Fibroblast of upper back skin (primary cell): Measurements from ENCODE around the gene FOLR1.
"Not testable (repeated sequence)": the region's sequence is repeated elsewhere in the genome, so short reads cannot be mapped to it uniquely, and the experiment has no call there.

Source experiments
- DNase-seq: peaks from one replicate; pipeline ENCODE4 v3.0.0-alpha.2; 2013

The FOLR1 gene

DNA sequence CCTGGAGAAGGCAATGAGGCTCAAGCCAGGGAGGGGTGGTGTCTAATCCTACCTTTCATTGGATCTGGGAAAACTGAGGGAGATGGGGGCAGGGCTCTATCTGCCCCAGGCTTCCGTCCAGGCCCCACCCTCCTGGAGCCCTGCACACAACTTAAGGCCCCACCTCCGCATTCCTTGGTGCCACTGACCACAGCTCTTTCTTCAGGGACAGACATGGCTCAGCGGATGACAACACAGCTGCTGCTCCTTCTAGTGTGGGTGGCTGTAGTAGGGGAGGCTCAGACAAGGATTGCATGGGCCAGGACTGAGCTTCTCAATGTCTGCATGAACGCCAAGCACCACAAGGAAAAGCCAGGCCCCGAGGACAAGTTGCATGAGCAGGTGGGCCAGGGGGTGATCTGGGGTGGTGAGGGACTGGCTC is at the start of gene FOLR1:
Gene FOLR1, plus strand, starts transcription at position 180 of the 421 bp plus-strand sequence. Its CDS starts 34 bp downstream, at position 214.
- no peak for DNase-seq

DNA sequence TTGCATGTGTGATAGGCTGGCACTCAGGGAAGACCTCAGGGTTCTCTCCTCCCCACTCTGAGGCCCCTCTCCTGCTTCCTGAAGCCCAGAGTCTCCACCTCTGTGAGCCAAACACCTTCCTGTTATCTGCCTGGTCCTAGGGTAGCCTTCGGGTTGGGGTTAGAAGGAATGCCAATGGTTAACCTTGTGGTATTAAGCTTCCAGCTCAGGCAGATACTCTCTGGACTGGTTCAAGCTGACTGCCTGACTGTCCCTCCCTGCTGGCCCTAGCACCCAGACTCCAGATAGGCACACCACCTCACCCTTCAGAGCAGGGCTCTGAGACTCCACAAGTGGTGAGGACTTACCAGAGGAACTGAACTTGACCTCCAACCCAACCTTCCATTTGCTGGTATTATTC is 49.4 kb upstream of the FOLR1 start:
- DNase-seq: not testable (repeated sequence)

DNA sequence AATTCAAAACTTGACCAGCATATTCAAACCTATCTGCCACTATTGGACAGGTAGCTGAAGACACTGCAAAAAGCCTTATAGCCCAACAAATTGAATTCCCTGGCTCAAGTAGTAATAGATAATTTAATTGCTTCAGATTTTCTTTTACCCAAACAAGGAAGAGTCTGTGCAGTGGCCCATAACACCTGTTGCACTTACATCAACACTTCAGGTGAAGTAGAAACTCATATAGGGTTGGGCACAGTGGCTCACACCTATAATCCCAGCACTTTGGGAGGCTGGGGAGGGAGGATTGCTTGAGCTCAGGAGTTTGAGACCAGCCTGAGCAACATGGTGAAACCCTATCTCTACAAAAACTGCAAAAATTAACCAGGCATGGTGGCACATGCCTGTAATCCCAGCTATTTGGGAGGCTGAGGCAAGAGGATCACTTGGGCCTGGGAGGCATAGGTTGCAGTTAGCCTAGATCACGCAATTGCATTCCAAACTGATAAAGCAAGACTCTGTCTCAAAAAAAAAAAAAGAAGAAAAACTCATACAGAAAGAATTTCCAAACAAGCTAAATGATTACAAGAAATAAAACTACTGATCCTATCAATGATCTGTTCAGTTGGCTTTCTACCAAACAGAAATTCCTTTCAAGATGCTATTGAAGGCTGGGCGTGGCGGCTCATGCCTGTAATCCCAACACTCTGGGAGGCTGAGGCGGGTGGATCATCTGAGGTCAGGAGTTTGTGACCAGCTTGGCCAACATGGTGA is 47.0 kb upstream of the FOLR1 start:
- peak; percentile 82 for DNase-seq

DNA sequence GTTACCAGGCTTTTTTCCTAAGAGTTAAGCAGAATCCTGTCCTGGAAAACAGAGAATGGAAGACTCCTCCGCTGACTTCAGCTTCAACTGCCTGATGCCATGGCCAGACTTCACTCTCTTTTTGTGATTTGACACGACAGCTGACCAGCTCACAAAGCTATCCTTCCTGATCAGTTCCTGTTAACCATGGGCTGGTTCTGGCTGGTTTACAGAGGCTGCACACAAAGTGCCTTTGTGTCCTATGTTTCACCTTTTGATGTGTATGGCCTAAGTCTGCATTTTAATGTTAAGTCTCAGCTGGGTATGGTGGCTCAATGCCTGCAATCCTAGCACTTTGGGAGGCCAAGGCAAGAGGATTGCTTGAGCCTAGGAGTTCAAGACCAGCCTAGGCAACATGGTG is 45.3 kb upstream of the FOLR1 start:
- DNase-seq: no peak

DNA sequence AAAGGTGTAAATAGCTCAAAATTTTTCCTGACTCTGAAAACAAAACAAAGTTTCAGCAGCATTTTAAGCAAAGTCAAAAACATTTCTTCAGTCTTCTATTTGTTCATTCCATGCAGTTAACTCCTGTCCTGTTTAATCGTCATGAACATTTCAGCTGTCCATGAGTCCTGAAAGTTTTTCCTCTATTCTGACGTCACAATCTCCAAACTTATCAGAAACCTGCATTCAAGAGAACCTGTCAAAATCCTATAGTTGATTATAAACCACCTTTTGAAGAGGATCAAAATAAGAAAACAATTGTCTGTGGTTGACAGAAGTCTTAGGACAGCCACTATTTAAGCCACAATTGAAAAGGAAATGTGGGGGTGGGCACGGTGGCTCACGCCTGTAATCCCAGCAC is 41.1 kb upstream of the FOLR1 start:
- DNase-seq: no peak

DNA sequence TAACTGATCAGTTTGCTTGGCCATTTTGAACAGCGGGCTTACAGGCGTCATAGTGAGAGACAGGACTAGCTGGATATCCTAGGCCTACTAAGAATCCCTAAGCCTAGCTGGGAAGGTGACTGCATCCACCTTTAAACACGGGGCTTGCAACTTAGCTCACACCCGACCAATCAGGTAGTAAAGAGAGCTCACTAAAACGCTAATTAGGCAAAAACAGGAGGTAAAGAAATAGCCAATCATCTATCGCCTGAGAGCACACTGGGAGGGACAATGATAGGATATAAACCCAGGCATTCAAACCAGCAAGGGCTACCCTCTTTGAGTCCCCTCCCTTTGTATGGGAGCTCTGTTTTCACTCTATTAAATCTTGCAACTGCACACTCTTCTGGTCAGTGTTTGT is 38.1 kb upstream of the FOLR1 start:
- DNase-seq: not testable (repeated sequence)

DNA sequence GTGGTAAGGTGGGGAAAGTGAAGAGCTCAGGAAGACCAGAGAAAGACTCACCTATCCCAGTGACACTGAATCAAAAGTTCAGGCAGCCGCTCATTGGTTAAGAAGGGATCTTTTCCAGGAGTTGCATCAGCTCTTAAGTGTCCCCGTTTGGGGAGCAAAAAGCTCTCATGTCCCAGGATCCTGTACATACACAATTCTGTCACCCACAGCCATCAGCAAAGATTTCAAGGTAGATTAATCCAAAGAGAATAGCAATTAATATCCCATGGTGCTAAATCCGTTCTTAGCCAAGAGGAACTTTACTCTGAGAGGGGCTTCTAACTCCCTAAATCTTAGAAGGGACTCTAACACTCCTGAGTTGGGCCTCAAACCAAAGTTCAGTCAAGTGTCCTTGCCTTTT is 37.1 kb upstream of the FOLR1 start:
- DNase-seq: no peak

DNA sequence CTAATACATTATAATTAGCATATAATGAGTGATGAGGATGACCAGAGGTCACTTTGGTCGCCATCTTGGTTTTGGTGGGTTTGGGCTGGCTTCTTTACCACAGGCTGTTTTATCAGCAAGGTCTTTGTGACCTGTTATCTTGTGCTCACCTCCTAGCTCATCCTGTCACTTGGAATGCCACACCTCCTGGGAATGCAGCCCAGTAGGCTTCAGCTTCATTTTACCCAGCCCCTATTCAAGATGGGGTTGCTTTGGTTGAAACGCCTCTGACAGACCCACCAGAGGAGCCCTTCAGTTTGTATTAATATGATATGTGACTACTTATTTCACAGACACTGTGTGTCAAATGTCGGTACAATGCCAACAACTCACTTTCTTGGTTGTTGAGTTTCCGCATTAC is 36.2 kb upstream of the FOLR1 start:
- DNase-seq: no peak

DNA sequence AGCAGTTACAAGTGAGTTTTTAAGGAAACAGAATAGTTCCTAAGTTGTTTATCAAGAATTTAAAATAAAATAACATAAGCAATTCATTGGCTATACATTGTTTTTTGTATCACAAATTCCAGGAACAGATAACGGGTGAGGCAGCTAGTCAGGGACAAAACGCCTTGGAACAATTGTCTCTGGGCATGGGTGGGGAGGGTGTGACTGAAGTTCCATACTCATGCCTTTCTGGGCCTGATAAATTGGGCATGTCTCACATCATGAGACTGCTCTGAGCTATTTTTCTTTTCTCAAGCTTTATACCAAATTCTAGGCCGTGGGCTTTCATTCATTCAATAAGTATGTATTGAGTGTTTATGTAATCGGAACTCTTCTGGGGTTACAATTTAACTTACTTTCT is 34.8 kb upstream of the FOLR1 start:
- no peak for DNase-seq

DNA sequence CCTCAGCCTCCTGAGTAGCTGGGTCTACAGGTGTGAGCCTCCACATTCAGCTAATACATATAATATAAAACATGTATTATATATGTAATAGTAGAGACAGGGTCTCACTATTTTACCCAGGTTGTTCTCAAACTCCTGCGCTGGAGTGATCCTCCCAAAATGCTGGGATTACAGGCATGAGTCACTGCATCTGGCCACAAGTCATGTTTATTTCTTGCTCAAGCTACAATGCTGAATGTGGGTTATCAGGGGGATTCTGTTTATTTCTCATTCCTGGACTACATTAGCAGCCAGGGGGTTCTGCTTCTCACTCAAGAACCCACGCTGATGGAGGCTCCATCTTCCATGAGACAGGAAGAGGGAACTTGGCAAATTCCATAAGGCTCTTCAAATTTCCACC is 31.6 kb upstream of the FOLR1 start:
- DNase-seq: no peak

DNA sequence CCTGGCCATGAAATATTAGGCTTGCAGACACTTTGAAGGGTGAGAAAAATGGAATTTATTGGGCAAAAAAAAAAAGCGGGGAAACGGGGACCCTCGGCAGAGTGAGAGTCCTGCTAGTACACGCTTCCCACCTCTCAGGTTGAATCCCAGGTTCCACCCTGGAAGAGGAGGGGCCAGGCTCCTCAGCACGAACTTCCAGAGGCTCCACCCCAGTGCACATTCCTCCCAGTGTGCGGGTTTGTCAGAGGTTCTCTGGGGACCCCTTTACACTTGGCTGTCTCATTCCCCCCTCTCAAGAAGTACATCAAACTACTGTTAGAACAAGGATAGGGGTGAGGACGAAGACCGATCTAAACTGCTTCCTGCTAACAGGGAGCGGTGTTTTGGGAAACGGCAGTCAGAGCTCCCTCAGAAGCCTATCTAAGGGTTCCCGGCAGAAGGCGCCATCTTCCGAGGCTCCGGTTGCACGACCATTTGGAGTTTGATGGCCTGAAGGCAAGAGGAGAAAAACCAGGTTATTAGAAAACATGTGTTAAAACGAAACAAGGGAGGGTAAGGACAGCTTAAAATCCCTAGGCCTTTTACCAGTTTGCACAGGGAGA is 28.9 kb upstream of the FOLR1 start:
- DNase-seq: no peak

DNA sequence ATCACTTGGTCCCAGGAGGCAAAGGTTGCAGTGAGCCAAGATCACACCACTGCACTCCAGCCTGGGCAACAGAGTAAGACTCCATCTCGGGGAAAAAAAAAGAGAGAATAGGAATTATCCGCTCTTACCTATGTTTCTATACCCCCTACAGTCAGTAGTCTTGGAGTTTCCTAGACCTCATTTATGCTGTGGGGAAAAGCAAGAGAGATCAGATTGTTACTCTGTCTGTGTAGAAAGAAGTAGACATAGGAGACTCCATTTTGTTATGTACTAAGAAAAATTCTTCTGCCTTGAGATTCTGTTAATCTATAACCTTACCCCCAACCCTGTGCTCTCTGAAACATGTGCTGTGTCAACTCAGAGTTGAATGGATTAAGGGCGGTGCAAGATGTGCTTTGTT is 27.8 kb upstream of the FOLR1 start:
- DNase-seq: not testable (repeated sequence)

DNA sequence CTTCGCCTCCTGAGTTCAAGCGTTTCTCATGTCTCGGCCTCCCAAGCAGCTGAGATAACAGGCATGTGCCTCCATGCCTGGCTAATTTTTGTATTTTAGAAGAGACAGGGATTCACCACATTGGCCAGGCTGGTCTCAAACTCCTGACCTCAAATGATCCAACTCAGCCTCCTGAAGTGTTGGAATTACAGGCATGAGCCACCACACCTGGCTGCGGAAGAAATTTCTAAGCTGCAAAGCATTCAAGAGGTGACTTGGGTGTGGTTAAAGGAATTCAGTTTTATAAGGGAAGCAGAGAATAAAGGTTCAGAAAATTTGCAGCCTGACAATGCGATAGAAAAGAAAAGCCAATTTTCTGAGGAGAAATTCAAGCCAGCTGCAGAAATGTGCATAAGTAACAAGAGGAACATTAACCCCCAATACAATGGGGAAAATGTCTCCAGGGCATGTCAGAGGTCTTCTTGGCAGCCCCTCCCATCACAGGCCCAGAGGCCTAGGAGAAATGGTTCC is 22.8 kb upstream of the FOLR1 start:
- DNase-seq: not testable (repeated sequence)

DNA sequence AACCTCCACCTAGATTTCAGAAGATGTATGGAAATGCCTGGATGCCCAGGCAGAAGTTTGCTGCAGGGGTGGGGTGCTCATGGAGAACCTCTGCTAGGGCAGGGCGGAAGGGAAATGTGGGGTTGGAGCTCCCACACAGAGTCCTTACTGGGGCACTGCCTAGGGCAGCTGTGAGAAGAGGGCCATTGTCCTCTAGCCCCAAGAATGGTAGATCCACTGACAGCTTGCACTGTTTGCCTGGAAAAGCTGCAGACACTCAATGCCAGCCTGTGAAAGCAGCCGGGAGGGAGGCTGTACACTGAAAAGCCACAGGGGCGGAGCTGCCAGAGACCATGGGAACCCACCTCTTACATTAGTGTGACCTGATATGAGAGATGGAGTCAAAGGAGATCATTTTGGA is 22.2 kb upstream of the FOLR1 start:
- not testable (repeated sequence) for DNase-seq

DNA sequence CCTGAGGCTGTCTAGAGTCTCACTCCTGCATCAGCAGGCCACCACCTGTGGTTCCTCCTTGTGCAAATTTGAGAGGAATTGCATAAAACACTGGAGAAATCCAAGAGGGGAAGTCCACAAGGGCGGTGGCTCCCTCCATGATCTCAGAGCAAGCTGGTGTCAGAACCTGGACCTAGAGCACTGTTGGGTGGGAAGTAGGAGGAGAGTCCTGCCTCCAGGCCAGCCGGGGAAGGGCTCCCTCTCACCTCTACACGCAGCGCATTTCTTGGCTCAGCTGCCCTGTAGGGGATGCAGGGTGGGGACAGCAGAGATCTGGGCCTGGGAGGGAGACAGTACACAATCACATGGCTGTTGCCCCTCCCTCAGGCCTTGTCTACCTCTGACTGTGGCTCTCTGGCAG is 19.9 kb upstream of the FOLR1 start:
- not testable (repeated sequence) for DNase-seq

DNA sequence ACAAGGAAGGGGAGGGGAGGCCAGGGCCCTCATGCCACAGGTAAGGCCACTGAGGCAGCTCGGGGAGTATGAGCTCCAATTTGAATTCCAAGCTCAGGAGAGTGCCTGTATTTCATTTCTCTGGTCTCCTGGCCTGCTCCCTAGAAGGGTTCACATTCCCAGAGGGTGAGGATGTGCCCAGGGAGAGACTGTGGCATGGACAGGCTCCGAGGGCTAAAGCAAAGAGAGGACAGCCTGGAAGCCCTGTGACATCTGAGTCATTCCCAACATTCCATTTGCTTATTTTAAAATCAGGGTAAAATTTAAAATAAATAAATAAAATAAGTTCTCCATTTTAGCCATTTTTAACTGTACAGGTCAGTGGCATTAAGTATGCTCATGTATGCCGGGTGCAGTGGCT is 18.6 kb upstream of the FOLR1 start:
- no peak for DNase-seq

DNA sequence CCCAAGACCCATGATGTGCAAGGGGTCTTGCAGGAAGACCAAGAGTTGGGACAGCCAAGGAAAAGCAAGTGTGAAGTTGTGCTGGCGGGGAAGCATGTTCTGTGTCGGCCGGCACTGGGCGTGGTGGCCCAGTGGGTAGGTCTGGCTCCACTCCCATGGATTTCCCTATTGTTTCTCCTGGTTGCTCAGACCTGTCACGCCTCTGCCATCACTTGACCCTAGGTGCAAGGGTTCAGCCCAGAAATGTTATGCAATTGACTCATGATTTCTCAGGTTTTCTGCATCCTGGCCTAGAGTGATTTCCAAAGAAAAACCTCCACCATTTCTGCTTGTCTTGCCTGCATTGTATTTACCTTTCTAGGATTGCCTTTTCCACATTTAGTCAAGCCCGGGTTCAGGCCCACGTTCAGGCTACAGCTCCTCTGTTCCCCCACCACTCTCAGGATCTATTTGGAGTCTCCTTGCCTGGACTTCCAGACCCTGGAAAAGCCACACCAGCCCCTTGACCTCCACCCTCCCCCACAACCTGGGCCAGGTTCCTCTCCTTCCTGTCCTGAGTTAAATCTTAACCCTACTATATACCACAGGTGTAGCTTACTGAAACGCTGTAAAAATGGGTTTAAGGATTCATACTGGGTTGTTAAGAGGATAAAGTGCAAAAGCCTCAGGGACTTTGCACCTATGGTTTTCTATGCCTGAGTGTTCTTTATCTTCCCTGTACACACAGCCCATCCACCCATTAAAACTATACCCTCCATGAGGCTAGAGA is 17.5 kb upstream of the FOLR1 start:
- DNase-seq: no peak

DNA sequence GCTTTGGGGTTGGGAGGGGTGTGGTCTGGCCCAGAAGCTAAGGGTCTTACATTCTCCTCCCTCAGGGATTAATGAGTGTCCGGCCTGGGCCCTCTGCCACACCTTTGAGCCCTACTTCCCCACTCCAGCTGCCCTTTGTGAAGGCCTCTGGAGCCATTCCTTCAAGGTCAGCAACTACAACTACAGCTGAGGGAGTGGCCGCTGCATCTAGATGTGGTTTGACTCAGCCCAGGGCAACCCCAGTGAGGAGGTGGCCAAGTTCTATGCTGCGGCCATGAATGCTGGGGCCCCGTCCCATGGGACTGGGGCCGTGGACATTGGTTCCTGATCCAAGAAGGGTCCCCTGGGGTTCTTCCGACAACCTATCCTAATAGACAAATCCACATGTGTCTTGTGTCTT is 14.3 kb upstream of the FOLR1 start:
- DNase-seq: no peak

DNA sequence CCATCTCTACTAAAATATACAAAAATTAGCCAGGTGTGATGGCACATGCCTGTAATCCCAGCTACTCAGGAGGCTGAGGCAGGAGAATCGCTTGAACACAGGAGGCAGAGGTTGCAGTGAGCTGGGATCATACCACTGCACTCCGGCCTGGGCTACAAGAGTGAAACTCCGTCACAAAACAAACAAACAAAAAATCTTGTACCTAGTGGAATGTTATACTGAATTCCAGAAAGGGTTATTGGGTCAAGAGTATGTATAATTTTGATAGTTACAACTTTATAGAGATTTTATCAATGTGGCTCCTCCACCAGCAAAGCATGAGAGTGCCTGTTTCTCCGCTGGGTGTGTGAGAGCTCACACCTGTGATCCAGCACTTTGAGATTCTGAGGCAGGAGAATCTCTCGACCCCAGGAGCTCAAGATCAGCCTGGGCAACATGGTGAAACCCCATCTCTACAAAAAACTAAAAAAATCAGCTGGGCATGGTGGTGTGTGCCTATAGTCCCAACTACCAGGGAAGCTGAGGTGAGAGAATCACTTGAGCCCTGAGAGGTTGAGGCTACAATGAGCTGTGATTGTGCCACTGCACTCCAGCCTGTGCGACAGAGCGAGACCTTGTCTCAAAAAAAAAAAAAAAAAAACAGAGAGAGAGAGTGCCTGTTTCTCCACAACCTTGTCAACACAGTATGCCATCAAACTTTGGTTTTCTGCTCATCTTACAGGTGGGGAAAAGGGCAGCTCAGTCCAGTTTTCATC is 12.7 kb upstream of the FOLR1 start:
- DNase-seq: no peak

DNA sequence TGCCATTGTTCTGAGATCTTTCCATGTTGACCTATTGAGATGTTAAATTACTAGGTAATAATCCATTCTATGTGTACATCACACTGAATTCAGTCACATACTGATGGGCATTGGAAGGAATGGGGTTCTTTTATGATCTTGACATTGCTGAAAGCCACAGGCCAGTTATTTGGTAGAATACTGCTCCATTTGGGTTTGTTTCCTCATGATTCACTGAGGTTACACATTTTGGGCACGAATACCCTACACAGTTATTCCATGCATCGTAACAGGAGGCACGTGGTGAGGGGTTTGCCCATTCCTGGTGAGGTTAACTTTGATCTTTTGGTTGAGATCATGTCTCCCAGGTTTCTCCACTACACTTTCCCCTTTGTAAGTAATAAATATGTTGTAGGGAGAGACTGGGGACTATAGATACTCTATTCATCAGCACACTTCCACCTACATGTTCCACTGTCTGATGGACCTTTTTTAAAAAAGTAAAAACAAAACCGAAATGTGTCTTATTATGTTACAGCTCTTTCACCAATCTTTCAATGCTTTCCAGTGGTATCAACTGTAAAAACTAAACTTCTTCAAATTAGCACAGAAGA is 12.0 kb upstream of the FOLR1 start:
- peak; percentile 16 for DNase-seq

DNA sequence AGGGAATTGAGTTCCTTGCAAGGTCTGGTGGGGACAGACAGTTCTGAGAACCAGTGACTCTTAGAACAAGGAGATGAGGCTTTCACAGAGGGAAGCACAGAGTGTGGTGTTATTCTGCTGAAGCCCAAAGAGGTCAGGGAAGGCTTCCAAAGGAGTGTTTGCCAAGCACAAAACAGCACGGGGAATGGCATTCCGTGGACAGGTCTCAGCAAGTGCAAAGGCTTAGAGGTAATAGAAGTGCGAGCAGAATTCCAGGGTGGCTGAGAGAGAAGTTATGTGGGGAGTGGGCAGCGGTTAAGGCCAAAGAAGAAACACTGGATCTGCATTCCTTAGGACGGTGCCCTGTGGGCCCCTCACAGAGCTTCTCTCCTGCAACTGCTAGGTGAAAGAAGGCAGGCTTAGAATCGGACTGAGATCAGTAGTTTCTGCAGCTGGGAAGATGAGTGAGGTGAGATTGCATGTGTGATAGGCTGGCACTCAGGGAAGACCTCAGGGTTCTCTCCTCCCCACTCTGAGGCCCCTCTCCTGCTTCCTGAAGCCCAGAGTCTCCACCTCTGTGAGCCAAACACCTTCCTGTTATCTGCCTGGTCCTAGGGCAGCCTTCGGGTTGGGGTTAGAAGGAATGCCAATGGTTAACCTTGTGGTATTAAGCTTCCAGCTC is 10.9 kb upstream of the FOLR1 start:
- not testable (repeated sequence) for DNase-seq

DNA sequence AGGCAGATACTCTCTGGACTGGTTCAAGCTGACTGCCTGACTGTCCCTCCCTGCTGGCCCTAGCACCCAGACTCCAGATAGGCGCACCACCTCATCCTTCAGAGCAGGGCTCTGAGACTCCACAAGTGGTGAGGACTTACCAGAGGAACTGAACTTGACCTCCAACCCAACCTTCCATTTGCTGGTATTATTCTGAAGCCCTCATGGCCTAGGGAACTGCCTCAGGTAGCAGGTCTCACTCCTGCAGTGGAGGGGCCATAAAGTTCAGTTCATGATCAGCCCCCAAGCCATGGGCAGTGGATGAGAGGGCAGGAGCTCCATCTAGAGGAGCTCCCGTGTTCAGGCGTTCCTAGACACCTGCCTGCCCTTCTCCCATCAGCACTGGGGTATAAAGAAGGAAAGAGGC is 10.4 kb upstream of the FOLR1 start:
- DNase-seq: not testable (repeated sequence)
